GM12864 (cell line): ENCODE measurements around the gene NISCH.

ENCODE experiments used
- DNase-seq: peaks from one replicate; pipeline ENCODE4 v3.0.0-alpha.2; 2011; ENCODE audit warnings: low read depth
- H3K4me3 ChIP-seq: 2 replicates; pipeline ENCODE4 v1.5.1; 2011; ENCODE audit warnings: mild to moderate bottlenecking, low read depth, low read length, control low read depth
- CTCF ChIP-seq: IDR thresholded peaks from 2 replicates; pipeline ENCODE4 v1.5.1; 2011; ENCODE audit warnings: low read depth, mild to moderate bottlenecking, moderate library complexity, low read length, control low read depth, inconsistent platforms; ENCODE audit errors: missing control alignments

Gene NISCH

GRCh38 chr3:52450489-52451236 is 4.7 kb upstream of the NISCH start:
- no peak for DNase-seq
- no peak for TF ChIP-seq CTCF
- H3K4me3 ChIP-seq = no peak overlapping the region

- no peak for DNase-seq
- H3K4me3 ChIP-seq = no peak overlapping the region
- TF ChIP-seq CTCF = peak; percentile 30
These were observed 3.9 kb upstream of the NISCH start for GRCh38 chr3:52451237-52452083.

- no peak for DNase-seq
- H3K4me3 ChIP-seq = no peak overlapping the region
- TF ChIP-seq CTCF = no peak
These were observed 3.3 kb upstream of the NISCH start for GRCh38 chr3:52452126-52452525.

GRCh38 chr3:52452570-52453221 is 2.7 kb upstream of the NISCH start:
- no peak overlapping the region for H3K4me3 ChIP-seq
- TF ChIP-seq CTCF = no peak
- no peak for DNase-seq

GRCh38 chr3:52453496-52454249 is 1.7 kb upstream of the NISCH start, which contains the start of gene TNNC1:
TSS of gene TNNC1 (minus strand) at chr3:52454041. CDS start at chr3:52454015, 26 bp downstream.
- TF ChIP-seq CTCF = no peak
- H3K4me3 ChIP-seq = peak within 1 kb of the TSS; percentile 75
- DNase-seq = no peak

GRCh38 chr3:52454250-52454937 is 1.0 kb upstream of the NISCH start:
- TF ChIP-seq CTCF = no peak
- peak overlapping the region; percentile 75 for H3K4me3 ChIP-seq

More at GRCh38 chr3:52454250-52454937, 1.0 kb upstream of the NISCH start:
- no peak for DNase-seq
